GM12878 (cell line): ENCODE measurements around the gene SLCO2B1. TPM values are rescaled to one million over a fixed set of nuclear protein-coding genes. Genes with fewer than 3 reads are reported as not detected.

Experiments used
- ATAC-seq: fragments of 200-7000 bp; cut with Tn5 transposase; 3 replicates; pipeline ENCODE4 v1.9.1; 2020; ENCODE audit warnings: mild to moderate bottlenecking, moderate library complexity
- BruUV-seq: library from RNA; stranded (reverse); fragments of 400-500 nt; replicated peaks from 2 replicates; lab custom pipeline; 2021; lab: Mats Ljungman, UMichigan
- CTCF ChIA-PET: fragments of 300-600 bp; sonication (Branson Sonifier 250); formaldehyde crosslinking; extraction: SDS; loops from one replicate; lab custom pipeline; 2021; ENCODE audit warnings: inconsistent platforms; lab: Yijun Ruan, JAX
- POLR2A ChIA-PET: fragments of 350-600 bp; formaldehyde crosslinking; extraction: SDS; loops from one replicate; lab custom pipeline; 2021; ENCODE audit warnings: inconsistent platforms; lab: Charles Lee
- RAD21 ChIA-PET: fragments of 300-600 bp; sonication (Branson Sonifier 250); formaldehyde crosslinking; loops from one replicate; lab custom pipeline; 2023; ENCODE audit warnings: antibody characterized with exemption; ENCODE audit not compliant: unreplicated experiment; lab: Charles Lee
- SMC1A ChIA-PET: fragments of 300-600 bp; sonication (Branson Sonifier 250); formaldehyde crosslinking; loops from one replicate; lab custom pipeline; 2023; ENCODE audit not compliant: unreplicated experiment, uncharacterized antibody; lab: Charles Lee
- DNase-seq: peaks from one replicate; pipeline ENCODE4 v3.0.0-alpha.2; 2011; ENCODE audit warnings: low read depth, low spot score
- FAIRE-seq: peaks from 3 replicates; lab custom pipeline; 2011; peaks lifted over from hg19 to GRCh38; lab: Jason Lieb, UNC
- H2AFZ ChIP-seq: 2 replicates; pipeline ENCODE4 v1.6.0; 2011; ENCODE audit warnings: low read depth, low read length, control low read depth; ENCODE audit not compliant: control insufficient read depth
- H3K27ac ChIP-seq: 2 replicates; pipeline ENCODE4 v1.5.1; 2011; ENCODE audit warnings: control low read depth; ENCODE audit not compliant: control insufficient read depth, insufficient read depth
- H3K27me3 ChIP-seq, 2 experiments: replicated peaks in 1 of 2; 2 replicates each; pipeline versions ENCODE4 v1.6.0 to v1.6.1; 2011; ENCODE audit warnings: low read length in 1 of 2; ENCODE audit not compliant: control insufficient read depth in 2 of 2, insufficient read depth in 2 of 2
- H3K36me3 ChIP-seq, 2 experiments: 2 replicates each; pipeline ENCODE4 v1.5.1; 2011; ENCODE audit warnings: low read length in 1 of 2; ENCODE audit not compliant: control insufficient read depth in 2 of 2, insufficient read depth in 2 of 2
- H3K4me1 ChIP-seq: 2 replicates; pipeline ENCODE4 v1.6.1; 2011; ENCODE audit warnings: mild to moderate bottlenecking, low read length, moderate library complexity, mixed read lengths; ENCODE audit not compliant: control insufficient read depth, insufficient read depth
- H3K4me2 ChIP-seq: 2 replicates; pipeline ENCODE4 v1.6.0; 2011; ENCODE audit warnings: control low read depth; ENCODE audit not compliant: control insufficient read depth, insufficient read depth
- H3K4me3 ChIP-seq: fragments of 200-600 bp; sonication (generic); 2 replicates; pipeline ENCODE4 v1.5.1; 2016
- H3K79me2 ChIP-seq: 2 replicates; pipeline ENCODE4 v1.6.0; 2011; ENCODE audit warnings: low read length; ENCODE audit not compliant: control insufficient read depth, insufficient read depth
- H3K9ac ChIP-seq: 2 replicates; pipeline ENCODE4 v1.8.0; 2011; ENCODE audit warnings: low read length, control low read depth, mixed read lengths; ENCODE audit not compliant: control insufficient read depth, insufficient read depth
- H3K9me3 ChIP-seq: replicated peaks from 3 replicates; pipeline ENCODE4 v1.5.1; 2011; ENCODE audit warnings: mild to moderate bottlenecking, low read length; ENCODE audit not compliant: control insufficient read depth, insufficient read depth
- H4K20me1 ChIP-seq: 2 replicates; pipeline ENCODE4 v1.6.0; 2011; ENCODE audit not compliant: control insufficient read depth, insufficient read depth
- CREM ChIP-seq: IDR thresholded peaks from 2 replicates; pipeline ENCODE4 v1.6.1; 2014; ENCODE audit warnings: antibody characterized with exemption, low read depth
- ELK1 ChIP-seq: IDR thresholded peaks from 2 replicates; pipeline ENCODE4 v1.6.1; 2012; ENCODE audit warnings: low read depth, low read length, improper control_type of control experiment
- HDAC2 ChIP-seq: fragments of 200-600 bp; sonication (generic); IDR thresholded peaks from 2 replicates; pipeline ENCODE4 v1.6.1; 2017
- MYC ChIP-seq: IDR thresholded peaks from 2 replicates; pipeline ENCODE4 v1.6.1; 2011; ENCODE audit warnings: mild to moderate bottlenecking, low read length, moderate library complexity, inconsistent platforms; ENCODE audit not compliant: insufficient read depth, insufficient replicate concordance, insufficient read length, severe bottlenecking
- SMARCA5 ChIP-seq: fragments of 450-650 bp; IDR thresholded peaks from 2 replicates; pipeline ENCODE4 v1.6.1; 2017; ENCODE audit warnings: mild to moderate bottlenecking
- SREBF1 ChIP-seq: IDR thresholded peaks from 2 replicates; pipeline ENCODE4 v1.6.1; 2012; ENCODE audit warnings: mild to moderate bottlenecking, low read length
- SRF ChIP-seq, 2 experiments: IDR thresholded peaks; 2 replicates each; pipeline ENCODE4 v1.6.1; 2011; ENCODE audit warnings: low read depth in 2 of 2, low read length in 2 of 2, mild to moderate bottlenecking in 1 of 2, moderate library complexity in 1 of 2
- TARDBP ChIP-seq: IDR thresholded peaks from 2 replicates; pipeline ENCODE4 v1.6.1; 2016; ENCODE audit warnings: borderline replicate concordance
- ZBTB33 ChIP-seq: fragments of 450-650 bp; IDR thresholded peaks from 2 replicates; pipeline ENCODE4 v1.6.1; 2017; ENCODE audit warnings: mild to moderate bottlenecking
- WGBS: methylation state at CpG from one replicate; pipeline ENCODE4 v1.1.6; 2016; ENCODE audit warnings: low lambda C conversion rate; ENCODE audit not compliant: insufficient replicate concordance, insufficient coverage; ENCODE audit errors: missing lambda C conversion rate; 5-methylcytosine and 5-hydroxymethylcytosine counted together
- in situ Hi-C: fragments of 300-500 bp; cut with MboI; formaldehyde crosslinking; loops from 9 replicates; pipeline ENCODE4 v1.14.3; 2018; ENCODE audit warnings: mixed read lengths
- intact Hi-C: fragments of 100-400 bp; cut with micrococcal nuclease; formaldehyde crosslinking; loops from one replicate; pipeline ENCODE4 v1.14.2; 2022; ENCODE audit not compliant: unreplicated experiment
- polyA plus RNA-seq, 11 experiments: library from polyadenylated mRNA; depleted of rRNA in 4 of 11; unstranded in 6 of 11; stranded (reverse) in 5 of 11; fragments of >200 nt; fragmentation: Nextera tagmentation in 4 of 11; fragmentation: Illumina TruSeq in 1 of 11; extraction: Ambion mirVana in 4 of 11; extraction: Trizol in 1 of 11; gene quantifications; 1 replicate in 1 of 11; 2 replicates in 10 of 11; pipeline versions ENCODE4 v1.2.1 to v1.2.3, GENCODE V29; 2011 to 2016; ENCODE audit warnings: inconsistent platforms in 2 of 11, missing spikeins in 2 of 11, low read depth in 1 of 11
- total RNA-seq, 4 experiments: library from RNA; depleted of rRNA in 3 of 4; stranded (reverse); fragments of >200 nt in 3 of 4; fragmentation: Illumina TruSeq in 1 of 4; extraction: Trizol in 1 of 4; gene quantifications; 2 replicates each; pipeline versions ENCODE4 v1.2.1 to v1.2.3, GENCODE V29; 2013 to 2021
- TF ChIP-seq, protein P1 (sequence below): fragments of 150-350 bp; IDR thresholded peaks from 2 replicates; pipeline ENCODE4 v1.6.1; 2014; ENCODE audit warnings: mild to moderate bottlenecking, low read depth, low read length

The SLCO2B1 gene
- total and polyA plus RNA-seq, 10 of the 15 experiments (the other 5 are each of a cell fraction or from before 2014, with no cell fraction given), result 0.05 to 3.5 (median 0.93) TPM; not detected in 2

DNA sequence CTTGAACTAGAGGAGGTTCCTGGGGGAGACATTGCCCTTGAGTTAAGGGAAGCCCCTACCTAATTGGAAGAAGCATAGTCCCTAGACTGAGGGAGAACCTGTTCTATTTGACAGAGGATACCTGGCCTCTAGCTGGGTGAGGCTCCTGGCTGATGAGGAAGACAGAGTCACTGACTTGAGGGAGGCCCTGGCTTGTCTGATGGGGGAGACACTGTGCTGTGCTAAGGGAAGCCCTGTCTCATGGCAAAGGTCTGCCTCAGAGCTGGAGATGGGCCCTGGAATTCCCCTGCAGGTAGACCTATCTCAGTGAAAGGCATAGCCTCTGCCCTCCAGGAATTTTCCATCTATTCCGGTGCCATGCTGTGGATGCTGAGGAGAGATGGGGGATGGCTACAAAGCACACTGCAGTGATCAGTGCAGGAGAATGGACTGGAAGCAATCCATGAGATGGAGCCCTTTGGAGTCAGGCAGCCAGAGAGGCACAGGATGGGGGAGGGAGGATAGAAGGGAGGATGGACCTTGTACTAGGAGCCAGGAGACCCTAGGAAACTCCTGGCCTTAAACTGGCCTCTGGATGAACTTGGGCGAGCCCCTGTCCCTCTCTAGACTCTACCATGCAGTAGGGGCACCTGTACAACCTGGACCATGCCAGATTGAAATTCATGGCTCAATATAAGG lies 39.9 kb downstream of the SLCO2B1 start:
- in situ Hi-C loops (no loop called here), intact Hi-C loops (no loop called here)
- ChIA-PET POLR2A (no interaction called here), CTCF (interaction anchor here (0.7 to 1.6 kb wide), 4 partner anchors 13 to 62 kb away, joined by 3 to 9 read pairs (median 5); no protein-coding TSS in a partner anchor), RAD21 (no interaction called here), SMC1A (interaction anchor here (1.1 to 1.3 kb wide), 2 partner anchors 50 to 168 kb away, joined by 3 to 4 read pairs; no protein-coding TSS in a partner anchor)
- no peaks in the 10 kb centered on the region for H3K79me2 ChIP-seq
- H3K27me3 ChIP-seq, result peaks cover 0 to 4% of the 10 kb centered on the region in 2 experiments; a peak in 2 of 4 replicates
- no peak overlapping the region for H3K27ac ChIP-seq
- no peak for DNase-seq
- H3K4me2 ChIP-seq, result no peak overlapping the region
- H3K4me3 ChIP-seq, result no peak overlapping the region
- no peak for FAIRE-seq
- 31% methylated on average over 2 of the region's 2 CpGs for WGBS
- no TSS peak for BruUV-seq
- H3K9ac ChIP-seq, result no peak overlapping the region
- no peaks in the 10 kb centered on the region for H3K4me1 ChIP-seq
- no peak overlapping the region for H2AFZ ChIP-seq
- ATAC-seq, result no peak
- H4K20me1 ChIP-seq, result peaks cover 3% of the 10 kb centered on the region; the same call in 1 of the 2 replicates
- no peaks in the 10 kb centered on the region for H3K36me3 ChIP-seq
- no peaks in the 10 kb centered on the region for H3K9me3 ChIP-seq
- no peak for TF ChIP-seq ELK1
- TF ChIP-seq SMARCA5, result no peak

- in situ Hi-C loops (no loop called here), intact Hi-C loops (no loop called here)
- no peaks in the 10 kb centered on the region for H3K79me2 ChIP-seq
- H3K36me3 ChIP-seq, result no peaks in the 10 kb centered on the region
- POLR2A ChIA-PET, result no interaction called here
- H2AFZ ChIP-seq, result no peak overlapping the region
- CTCF ChIA-PET, result interaction anchor here (1.2 to 1.3 kb wide), 2 partner anchors 14 to 51 kb away, joined by 7 to 9 read pairs; no protein-coding TSS in a partner anchor
- DNase-seq (no peak), ATAC-seq (no peak), FAIRE-seq (no peak)
- no peaks in the 10 kb centered on the region for H3K9me3 ChIP-seq
- no peak overlapping the region for H3K4me3 ChIP-seq
- peaks cover 3% of the 10 kb centered on the region; the same call in 1 of the 2 replicates for H4K20me1 ChIP-seq
- H3K4me2 ChIP-seq, result no peak overlapping the region
- no peak overlapping the region for H3K27ac ChIP-seq
- no peaks in the 10 kb centered on the region for H3K4me1 ChIP-seq
- 3% methylated on average over 3 of the region's 3 CpGs for WGBS
- H3K27me3 ChIP-seq, result peaks cover under 1 to 4% of the 10 kb centered on the region in 2 experiments; a peak in 3 of 4 replicates
- RAD21 ChIA-PET, result no interaction called here
- SMC1A ChIA-PET, result interaction anchor here (1.3 kb wide), 1 partner anchor 169 kb away, joined by 4 read pairs; no protein-coding TSS in a partner anchor
- H3K9ac ChIP-seq, result no peak overlapping the region
- BruUV-seq, result no TSS peak
- TF ChIP-seq HDAC2 (no peak), TARDBP (no peak), CREM (no peak), MYC (no peak), SREBF1 (no peak), ZBTB33 (no peak), SRF (IDR thresholded peaks at IDR 0.05; ENCODE audit: low read depth in 2 of 2, low read length in 2 of 2) (no peak)
- TF ChIP-seq, protein P1, sequence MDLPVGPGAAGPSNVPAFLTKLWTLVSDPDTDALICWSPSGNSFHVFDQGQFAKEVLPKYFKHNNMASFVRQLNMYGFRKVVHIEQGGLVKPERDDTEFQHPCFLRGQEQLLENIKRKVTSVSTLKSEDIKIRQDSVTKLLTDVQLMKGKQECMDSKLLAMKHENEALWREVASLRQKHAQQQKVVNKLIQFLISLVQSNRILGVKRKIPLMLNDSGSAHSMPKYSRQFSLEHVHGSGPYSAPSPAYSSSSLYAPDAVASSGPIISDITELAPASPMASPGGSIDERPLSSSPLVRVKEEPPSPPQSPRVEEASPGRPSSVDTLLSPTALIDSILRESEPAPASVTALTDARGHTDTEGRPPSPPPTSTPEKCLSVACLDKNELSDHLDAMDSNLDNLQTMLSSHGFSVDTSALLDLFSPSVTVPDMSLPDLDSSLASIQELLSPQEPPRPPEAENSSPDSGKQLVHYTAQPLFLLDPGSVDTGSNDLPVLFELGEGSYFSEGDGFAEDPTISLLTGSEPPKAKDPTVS, result no peak
These were observed 40.4 kb downstream of the SLCO2B1 start for GRCh38 chr11:75191330-75191717.
